A172 (cell line): ENCODE measurements around the gene LRRC63. TPM values are rescaled to one million over a fixed set of nuclear protein-coding genes. Genes with fewer than 3 reads are reported as not detected.

Experiments used
- DNase-seq: peaks from one replicate; pipeline ENCODE4 v3.0.0-alpha.2; 2015; ENCODE audit warnings: low spot score
- total RNA-seq: library from RNA; depleted of rRNA; stranded (reverse); fragments of >200 nt; shearing (Covaris generic); gene quantifications from 2 replicates; pipeline ENCODE4 v1.2.3, GENCODE V29; 2014; rRNA removed

Gene LRRC63
- total RNA-seq, 1 experiment from 2014 or later: 0.22 TPM

DNA sequence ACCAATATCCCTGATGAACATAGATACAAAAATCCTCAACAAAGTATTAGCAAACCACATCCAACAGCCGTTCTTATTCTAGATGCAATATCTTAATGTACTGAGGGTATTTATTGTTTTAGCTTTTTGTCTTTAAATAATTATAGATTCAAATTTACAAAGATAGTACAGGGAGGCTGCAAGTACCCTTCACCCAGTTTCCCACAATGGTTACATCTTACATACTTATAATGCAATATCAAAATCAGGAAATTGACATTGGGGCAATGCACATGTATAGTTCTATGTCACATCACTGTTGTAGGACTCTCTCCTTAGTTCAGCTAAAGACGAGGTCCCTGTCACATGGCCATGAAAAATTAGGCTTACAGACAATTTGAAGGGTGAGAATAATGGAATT, 99.5 kb downstream of the LRRC63 start:
- no peak for DNase-seq

DNA sequence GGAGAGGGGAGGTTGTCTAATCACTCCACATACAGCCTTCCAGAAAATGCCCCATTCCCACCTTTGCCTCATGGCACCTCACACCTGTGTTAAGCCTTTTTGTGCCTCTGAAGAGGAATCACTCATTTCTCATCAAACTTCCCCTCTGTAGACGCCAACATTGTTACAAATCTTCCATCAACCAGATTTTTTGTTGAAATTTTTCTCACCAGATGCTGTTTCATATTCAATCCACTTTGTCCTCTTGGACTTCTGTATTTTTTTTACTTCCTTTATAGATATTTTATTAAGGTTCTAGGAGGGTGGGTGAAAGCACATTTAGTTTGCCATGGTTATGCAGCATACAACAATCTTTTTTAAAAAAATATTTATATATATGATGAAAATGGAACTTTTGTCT, 101.3 kb downstream of the LRRC63 start:
- DNase-seq: no peak

DNA sequence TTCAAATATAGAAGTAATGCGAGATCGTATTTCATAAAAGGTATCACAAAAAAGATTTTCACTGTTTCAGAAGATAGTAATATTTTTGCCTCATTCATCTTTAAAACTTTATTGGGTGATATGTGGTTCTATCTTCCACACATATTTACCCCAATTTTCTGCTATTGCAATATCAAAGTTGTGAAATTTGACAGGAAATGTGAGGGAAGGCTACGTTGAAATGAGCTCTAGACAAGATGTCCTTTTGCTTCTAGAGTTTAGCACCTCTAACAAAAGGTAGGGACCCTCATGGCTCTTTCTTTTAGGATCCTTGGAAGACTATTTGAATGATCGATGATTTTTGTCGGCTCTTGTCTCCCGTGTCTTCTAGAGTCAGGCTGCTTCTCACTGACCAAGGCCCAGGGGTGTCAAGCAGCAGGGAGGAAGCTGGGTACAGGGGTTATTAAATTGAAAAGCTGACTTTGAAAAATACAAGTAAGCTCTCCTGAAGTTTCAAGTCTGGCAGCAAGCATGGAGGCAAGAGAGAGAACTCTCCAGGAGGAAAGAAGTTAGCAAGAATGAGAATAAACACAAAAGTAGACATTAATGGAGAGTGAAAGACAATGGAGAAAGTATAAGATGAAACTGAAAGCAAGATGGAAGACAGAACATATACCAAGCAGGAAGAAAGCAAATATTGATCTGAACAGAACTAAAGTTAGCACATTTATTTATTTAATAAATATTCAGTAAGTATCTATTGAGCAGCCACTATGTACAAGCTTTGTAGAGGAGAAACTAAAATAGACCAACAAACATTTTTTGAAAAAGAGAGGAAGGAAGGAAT, 101.9 kb downstream of the LRRC63 start:
- no peak for DNase-seq

DNA sequence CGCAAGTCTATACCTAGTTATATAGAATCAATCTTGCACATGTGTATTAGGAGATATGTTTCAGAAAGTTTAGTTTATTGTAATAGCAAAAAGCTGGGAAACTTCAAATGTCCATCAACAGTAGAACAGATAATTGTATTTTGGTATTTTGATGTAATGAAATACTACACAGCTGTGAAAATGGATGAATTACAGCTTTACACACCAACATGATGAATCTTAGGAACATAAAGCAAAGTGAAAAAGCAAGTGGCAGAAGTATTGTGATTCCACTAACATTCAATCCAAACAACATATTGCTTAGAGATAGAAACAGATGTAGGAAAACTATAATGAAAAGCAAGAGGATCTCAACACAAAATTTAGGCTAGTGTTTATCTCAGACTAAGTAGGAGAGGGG, 102.9 kb downstream of the LRRC63 start:
- DNase-seq: no peak

DNA sequence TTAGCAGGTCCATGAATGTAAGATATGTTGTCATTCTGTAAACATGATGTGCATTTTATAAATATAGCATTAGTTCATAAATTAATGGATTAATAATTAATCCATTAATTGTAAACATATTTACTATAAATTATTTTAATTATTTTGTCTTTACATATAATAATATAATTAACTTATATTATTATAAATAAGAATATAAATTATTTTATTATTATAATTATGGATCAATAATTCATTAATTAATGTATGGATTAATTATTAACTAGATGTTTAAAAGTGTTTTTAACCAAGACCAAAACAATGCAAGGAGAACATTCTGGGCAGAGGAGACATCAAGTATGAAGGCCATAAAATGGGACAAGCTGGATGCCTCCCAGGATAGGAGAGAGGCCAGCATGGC, 103.3 kb downstream of the LRRC63 start:
- no peak for DNase-seq

DNA sequence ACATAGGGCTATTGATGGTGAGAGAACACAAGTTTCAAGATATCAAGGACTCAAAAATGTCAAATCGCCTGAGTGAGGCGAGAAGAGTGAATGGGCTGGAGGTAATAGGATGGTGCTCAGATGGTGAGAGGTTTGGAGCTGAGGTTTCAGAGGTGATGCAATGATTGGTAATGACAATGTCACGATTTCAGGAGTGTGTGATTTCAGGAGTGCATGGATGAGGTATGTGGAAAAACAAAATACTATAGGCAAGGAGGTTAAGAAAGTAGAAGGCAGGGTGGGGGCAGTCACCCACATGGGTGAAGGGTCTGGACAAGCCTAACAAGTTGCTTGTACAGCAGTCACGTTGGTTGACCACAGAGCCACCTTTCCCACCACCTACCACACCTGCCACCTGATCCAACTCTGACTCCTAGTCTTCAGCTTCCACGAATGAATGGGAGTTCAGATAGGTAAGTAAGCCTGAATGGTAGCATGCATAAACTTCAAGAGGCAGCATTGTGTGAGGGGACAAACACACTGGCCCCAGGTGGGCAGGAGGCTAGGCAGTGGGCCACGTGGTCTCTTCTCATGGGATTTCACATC, 103.9 kb downstream of the LRRC63 start:
- no peak for DNase-seq

DNA sequence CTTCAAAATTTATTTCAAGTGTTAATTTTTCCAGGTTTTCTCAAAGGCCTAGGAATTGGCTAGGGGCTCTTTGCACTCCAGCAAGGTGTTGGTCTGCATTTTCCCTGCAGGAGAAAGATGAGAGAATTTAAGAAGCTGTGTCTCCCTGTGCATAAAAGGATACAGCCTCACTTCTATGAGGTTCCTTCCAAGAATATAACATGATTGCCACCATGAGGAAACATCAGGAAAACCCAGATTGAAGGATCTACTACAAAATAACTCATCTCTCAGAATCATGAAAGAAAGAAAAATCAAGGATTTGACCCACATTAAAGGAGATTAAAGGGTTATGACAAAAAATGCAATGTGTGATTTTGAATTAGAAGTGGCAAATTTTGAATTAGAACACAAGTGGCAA, 105.4 kb downstream of the LRRC63 start:
- DNase-seq: no peak

DNA sequence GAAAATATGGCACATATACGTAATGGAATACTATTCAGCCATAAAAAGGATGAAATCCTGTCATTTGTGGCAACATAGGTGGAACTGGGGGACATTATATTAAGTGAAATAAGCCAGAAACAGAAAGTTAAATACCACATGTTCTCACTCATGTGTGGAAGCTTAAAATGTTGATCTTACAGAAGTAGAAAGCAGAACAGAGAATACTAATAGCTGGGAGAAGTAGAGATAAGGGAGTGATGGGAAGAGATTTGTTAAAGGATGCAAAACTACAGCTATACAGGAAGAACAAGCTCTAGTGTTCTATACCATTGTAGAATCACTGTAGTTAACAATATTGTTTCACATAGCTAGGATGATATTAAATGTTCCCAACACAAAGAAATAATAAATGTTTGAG, 107.3 kb downstream of the LRRC63 start:
- no peak for DNase-seq

DNA sequence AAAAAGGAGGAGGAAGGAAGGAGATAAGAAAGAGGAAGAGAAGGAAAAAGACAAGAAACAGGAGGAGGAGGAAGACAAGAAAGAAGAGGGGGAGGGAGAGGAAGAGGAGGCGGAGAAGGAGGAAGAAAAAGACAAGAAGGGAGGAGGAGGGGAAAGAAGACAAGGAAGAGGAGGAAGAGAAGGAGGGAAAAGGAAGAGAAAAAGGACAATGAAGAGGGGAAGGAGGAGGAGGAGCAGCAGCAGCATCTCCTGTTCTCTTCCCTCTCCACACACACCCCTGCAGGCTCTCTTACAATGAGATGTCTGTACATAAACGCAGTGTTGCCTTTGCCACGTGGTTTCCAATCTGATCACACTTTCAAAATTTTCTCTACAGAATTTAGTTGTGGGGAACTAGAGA, 108.7 kb downstream of the LRRC63 start:
- DNase-seq: no peak

DNA sequence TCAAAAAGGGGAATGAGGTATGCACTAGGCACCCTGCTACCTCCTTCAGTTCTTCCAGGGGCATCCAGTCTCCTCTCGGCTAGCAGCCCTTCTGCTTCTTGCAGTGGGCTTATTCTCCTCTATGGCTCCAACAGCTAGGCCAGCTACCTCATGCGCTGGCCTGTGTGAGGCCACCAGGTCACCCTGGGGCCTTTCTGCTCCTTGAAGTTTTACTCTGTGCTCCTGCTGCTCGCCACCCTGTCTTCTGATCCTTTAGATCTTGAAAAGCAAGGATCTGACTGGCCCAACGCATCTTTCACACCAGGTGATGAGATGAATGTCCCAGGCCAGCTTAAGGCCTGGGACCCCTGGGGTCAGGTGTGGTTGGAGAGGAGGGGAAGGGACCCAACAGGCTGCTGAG, 109.1 kb downstream of the LRRC63 start:
- no peak for DNase-seq

DNA sequence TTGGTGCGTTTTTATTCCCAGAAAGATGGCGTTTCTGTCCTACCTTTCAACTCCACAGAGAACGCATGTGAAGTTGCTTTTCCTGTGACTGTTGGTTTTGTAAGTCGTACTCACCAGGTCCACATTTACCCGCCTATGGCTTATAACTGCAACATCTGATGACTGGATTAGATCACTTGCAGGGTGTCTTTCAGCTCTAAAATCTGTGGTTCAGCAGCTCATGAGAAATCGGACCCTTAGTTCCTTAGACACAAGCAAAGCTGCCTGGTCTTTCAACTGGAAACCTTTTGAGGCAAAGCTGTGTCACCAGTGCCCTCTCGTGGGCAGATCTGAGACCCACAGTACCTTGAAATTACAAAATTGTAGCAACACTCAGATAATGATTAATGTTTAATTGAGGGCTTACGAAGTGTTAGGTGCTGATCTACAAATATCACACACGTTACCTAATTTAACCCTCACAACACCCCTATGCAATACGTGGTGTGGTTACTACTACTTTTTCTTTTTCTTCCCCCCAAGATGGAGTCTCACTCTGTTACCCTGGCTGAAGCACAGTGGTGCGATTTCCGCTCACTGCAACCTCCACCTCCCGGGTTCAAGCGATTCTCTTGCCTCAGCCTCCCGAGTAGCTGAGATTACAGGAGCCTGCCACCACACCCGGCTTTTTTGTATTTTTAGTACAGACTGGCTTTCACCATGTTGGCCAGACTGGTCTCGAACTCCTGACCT, 109.9 kb downstream of the LRRC63 start:
- DNase-seq: peak; percentile 48

DNA sequence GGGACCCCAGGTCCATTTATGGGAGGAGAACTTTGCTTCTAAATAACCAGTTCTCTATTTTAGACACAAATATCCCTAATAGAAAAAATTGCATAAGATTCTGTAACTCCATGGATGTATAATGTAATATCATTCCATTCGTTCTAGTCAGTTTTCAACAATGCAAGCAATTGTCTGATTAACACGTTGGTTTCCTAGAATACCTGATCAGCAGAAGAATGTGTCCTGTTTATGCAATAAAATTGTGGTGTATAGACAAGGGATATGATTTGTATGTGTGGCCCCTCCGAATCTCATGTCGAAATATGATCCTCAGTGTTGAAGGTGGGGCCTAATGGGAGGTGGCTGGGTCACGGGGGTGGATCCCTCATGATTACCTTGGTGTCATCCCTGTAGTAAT, 113.2 kb downstream of the LRRC63 start:
- DNase-seq: no peak

Other genes with a start within 250 kb of the LRRC63 start
- gene ZC3H13, start 159.2 kb upstream of the LRRC63 start, total RNA-seq: 12.3 and 12.4 TPM in 2 replicates
- gene CPB2, start 106.9 kb upstream of the LRRC63 start, total RNA-seq: not detected in 2 replicates
- 13.3 and 13.5 TPM in 2 replicates for gene LCP1, start 29.8 kb upstream of the LRRC63 start, total RNA-seq
- gene RUBCNL, start 175.3 kb downstream of the LRRC63 start, total RNA-seq: 0.14 and 0.29 TPM in 2 replicates